Prostate gland (tissue), 2 donors: ENCODE data around the gene TREM1.

Experiments
- POLR2A ChIP-seq: fragments of 450-650 bp; IDR thresholded peaks from one replicate; pipeline ENCODE4 v1.6.1; 2016; ENCODE audit warnings: antibody characterized with exemption, mild to moderate bottlenecking
- TF ChIP-seq, protein P1 (sequence below), 4 experiments: fragments of 200-600 bp in 2 of 4; fragments of 450-650 bp in 2 of 4; sonication (generic) in 2 of 4; IDR thresholded peaks; 1 replicate in 3 of 4; 2 replicates in 1 of 4; pipeline ENCODE4 v1.5.1; 2016 to 2019; ENCODE audit warnings: antibody characterized with exemption in 4 of 4, mild to moderate bottlenecking in 2 of 4, moderate library complexity in 2 of 4

- TF ChIP-seq, protein P1, sequence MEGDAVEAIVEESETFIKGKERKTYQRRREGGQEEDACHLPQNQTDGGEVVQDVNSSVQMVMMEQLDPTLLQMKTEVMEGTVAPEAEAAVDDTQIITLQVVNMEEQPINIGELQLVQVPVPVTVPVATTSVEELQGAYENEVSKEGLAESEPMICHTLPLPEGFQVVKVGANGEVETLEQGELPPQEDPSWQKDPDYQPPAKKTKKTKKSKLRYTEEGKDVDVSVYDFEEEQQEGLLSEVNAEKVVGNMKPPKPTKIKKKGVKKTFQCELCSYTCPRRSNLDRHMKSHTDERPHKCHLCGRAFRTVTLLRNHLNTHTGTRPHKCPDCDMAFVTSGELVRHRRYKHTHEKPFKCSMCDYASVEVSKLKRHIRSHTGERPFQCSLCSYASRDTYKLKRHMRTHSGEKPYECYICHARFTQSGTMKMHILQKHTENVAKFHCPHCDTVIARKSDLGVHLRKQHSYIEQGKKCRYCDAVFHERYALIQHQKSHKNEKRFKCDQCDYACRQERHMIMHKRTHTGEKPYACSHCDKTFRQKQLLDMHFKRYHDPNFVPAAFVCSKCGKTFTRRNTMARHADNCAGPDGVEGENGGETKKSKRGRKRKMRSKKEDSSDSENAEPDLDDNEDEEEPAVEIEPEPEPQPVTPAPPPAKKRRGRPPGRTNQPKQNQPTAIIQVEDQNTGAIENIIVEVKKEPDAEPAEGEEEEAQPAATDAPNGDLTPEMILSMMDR (IDR thresholded peaks at IDR 0.05), result no peak
- no peak for TF ChIP-seq POLR2A
These were observed 28.3 kb downstream of the TREM1 start for GRCh38 chr6:41258196-41258493.
